Adipose tissue (tissue), 3 donors: ENCODE measurements around the gene TFRC. TPM values are rescaled to one million over a fixed set of nuclear protein-coding genes. Genes with fewer than 3 reads are reported as not detected.
"Not testable (repeated sequence)": the region's sequence is repeated elsewhere in the genome, so short reads cannot be mapped to it uniquely, and the experiment has no call there.

Source experiments
- H3K27ac ChIP-seq: one replicate; pipeline ENCODE4 v1.5.1; 2013; ENCODE audit warnings: low read depth, low read length
- WGBS, 3 donors: extraction: QIAGEN DNeasy Blood & Tissue Kit; methylation state at CpG; one replicate each; pipeline ENCODE4 v1.1.7; 2013; 5-methylcytosine and 5-hydroxymethylcytosine counted together
- polyA plus RNA-seq, 3 donors: library from polyadenylated mRNA; stranded (reverse); fragments of 200-250 nt; gene quantifications; one replicate each; pipeline ENCODE4 v1.2.3, GENCODE V29; 2013
- donor health status: healthy with polysubstance abuse.
- donor health status: Bipolar disorder and iron deficiency.
- donor health status: healthy.

TFRC gene
- polyA plus RNA-seq, 3 donors: 15.1 to 56.2 (median 16.2) TPM

DNA sequence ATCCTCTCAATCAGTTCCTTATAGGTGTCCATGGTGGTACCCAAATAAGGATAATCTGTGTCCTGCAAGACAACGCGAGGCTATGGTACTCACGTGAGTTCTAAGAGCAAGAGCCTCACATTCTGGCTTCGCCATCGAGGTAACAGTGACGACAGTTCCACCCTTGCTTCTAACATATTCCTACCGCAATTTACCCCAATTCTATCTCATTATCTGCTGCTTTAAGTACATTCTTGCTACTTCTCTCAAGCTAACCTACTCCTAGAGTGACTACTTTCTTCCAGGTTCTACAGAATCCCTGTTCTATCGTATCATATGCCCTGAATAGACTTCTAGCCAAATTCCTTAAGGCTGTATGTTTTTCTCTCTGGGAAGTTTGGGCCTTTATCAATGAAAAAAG, 26.6 kb downstream of the TFRC start:
- no peak overlapping the region for H3K27ac ChIP-seq
- WGBS, 3 donors: 88 to 92% (median 89%) methylated on average over 8 of the region's 8 CpGs

DNA sequence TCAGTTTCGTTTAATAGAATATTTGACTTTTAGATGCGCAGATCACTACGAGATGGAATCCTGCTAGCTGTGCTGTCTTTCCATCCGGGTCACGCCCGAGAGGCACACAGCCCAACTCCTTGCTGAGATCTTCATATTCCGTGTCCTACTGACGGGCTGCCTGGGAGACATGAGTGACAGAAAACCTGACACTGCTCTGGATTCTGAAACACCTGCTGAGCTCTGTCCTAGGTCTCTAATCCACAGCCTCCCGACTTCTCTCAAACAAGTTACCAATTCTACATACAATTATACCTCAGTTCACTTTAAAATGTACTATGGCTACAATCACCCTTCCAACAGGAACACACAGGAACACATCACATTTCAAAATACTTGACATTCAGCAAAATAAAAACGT, 27.2 kb downstream of the TFRC start:
- H3K27ac ChIP-seq: no peak overlapping the region
- 94 to 95% (median 94%) methylated on average over 10 of the region's 10 CpGs for WGBS, 3 donors

GRCh38 chr3:196053487-196053886, 28.4 kb downstream of the TFRC start:
- 94 to 95% (median 94%) methylated on average over 7 of the region's 7 CpGs for WGBS, 3 donors
- no peak overlapping the region for H3K27ac ChIP-seq

DNA sequence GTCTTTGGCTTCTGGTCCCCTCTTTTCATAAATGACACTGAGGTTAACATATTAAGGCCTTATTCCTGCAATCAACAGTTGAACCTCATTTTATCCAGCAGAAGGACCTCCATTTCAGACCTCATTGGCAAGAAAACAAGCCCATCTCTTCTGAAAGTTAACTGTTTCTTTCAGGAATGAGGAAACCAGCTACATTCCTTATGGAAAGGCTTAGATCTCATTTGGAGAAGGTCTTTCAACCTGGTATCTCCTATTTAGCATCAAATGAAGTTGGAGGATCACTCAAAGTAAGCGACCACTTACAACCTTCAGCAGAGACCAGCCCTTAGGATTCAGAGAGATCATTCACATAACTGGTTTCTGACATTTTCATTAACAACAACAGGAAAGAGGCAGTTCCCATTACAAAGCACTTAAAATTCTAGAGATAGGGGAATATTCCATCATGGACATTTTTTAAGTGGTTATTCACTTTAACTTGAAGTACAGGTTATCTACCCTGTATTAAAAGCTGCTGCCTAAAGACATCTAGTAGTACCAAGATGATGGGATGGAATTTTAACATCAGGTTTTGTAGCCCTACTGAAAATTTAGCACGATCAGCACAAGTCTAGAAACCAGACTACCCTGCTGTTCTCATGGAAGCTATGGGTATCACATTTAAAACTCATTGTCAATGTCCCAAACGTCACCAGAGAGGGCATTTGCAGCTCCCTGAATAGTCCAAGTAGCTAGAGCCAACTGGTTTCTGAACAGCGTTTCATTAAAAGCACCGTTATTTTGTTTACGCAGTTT, 30.4 kb downstream of the TFRC start:
- H3K27ac ChIP-seq: no peak overlapping the region
- WGBS, 3 donors: 92 to 95% (median 95%) methylated on average over 6 of the region's 6 CpGs

GRCh38 chr3:196050597-196050996, 31.3 kb downstream of the TFRC start:
- 81 to 90% (median 86%) methylated on average over 3 of the region's 3 CpGs for WGBS, 3 donors
- H3K27ac ChIP-seq: no peak overlapping the region

GRCh38 chr3:196049653-196050052, 32.2 kb downstream of the TFRC start:
- H3K27ac ChIP-seq: no peak overlapping the region
- 77 to 83% (median 78%) methylated on average over 11 of the region's 11 CpGs for WGBS, 3 donors

GRCh38 chr3:196048922-196049598, 32.8 kb downstream of the TFRC start:
- H3K27ac ChIP-seq: no peak overlapping the region

DNA sequence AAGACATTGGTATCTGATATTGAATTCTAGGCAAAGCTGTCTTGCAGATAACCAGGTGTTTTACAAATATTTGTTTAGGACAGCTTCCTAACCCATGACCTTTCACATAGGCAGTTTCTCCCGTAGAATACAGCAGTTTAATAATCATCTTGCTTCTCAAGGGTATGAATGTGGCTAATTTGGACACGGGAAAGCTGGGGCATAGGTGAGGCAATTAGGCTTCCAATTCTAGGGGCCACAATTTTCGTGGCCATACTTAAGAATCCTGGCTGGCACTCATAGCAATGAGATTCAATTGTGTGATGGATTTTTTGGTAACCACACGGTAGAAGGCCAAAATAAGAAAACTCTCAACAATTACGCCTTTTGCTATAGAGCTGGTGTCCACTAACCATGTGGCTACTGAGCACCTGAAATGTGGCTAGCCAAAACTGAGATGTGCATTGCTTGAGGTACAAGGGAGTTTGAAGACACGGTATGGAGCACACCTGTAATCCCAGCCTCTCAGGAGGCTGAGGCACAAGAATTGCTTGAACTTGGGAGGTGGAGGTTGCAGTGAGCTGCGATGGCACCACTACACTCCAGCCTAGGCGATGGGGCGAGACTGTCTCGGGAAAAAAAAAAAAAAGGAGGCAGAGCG, 34.4 kb downstream of the TFRC start:
- WGBS, 3 donors: 77 to 91% (median 89%) methylated on average over 10 to 11 of the region's 11 CpGs

More at GRCh38 chr3:196048922-196049598, 32.8 kb downstream of the TFRC start:
- 87 to 90% (median 88%) methylated on average over 9 of the region's 9 CpGs for WGBS, 3 donors

DNA sequence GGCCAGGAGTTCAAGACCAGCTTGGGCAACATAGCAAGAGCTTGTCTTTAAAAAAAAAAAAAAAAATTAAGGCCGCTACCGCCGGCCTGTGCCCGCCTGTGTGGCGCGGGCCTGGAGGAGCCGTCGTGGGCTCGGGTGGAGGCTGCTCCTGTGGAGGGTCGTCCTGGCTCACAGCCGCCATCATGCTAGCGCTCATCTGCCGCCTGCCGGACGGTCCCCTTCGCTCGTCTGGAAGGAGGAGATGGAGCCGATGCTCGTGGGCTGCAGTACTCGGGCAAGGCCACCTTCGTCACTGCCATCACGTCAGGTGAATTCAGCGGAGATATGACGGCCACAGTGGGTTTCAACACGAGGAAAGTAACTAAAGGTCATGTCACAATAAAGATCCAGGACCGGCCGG, 37.4 kb downstream of the TFRC start:
- 96 to 98% (median 97%) methylated on average over 27 of the region's 27 CpGs for WGBS, 3 donors
- no peak overlapping the region for H3K27ac ChIP-seq

More for the DNA sequence above, 34.4 kb downstream of the TFRC start:
- H3K27ac ChIP-seq: no peak overlapping the region

GRCh38 chr3:196042673-196043072, 39.2 kb downstream of the TFRC start:
- H3K27ac ChIP-seq: no peak overlapping the region
- 82 to 93% (median 83%) methylated on average over 6 of the region's 6 CpGs for WGBS, 3 donors

DNA sequence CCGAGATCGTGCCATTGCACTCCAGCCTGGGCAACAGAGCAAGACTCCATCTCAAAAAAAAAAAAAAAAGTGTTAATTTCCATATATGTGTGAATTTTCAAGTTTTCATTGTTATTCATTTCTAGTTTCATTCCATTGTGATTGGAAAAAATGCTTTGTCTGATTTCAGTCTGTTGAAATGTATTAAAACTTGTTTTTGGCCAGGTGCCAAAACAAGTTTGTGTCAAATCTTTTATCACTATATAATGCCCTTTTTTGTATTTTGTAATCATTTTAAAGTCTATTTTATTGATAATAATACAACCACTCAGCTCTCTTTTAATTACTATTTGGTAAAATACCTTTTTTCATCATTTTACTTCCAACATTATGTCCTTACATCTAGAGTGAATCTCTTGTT, 42.5 kb downstream of the TFRC start:
- no peak overlapping the region for H3K27ac ChIP-seq
- WGBS, 3 donors: 90 to 95% (median 95%) methylated on average over 2 of the region's 2 CpGs

DNA sequence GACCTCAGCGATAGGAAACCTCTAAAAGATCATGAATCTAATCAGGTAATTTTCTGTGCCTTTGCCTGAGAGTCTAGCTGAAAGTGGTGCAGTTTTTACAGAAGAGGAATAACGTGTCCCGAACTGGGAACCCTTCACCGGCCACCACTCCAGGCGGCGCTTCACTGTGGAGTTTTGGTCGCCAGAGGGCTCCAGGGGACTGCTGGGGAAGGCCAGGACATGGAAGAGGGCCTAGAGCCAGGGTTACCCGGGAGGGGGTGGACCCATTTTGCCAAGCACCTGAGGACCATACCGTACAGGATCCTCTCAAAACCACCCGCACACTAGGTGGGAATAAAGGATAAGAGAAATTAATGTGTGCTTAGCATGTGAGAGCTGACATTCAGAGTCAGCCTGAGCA, 55.8 kb downstream of the TFRC start:
- 28 to 44% (median 40%) methylated on average over 10 of the region's 10 CpGs for WGBS, 3 donors
- not testable (repeated sequence) for H3K27ac ChIP-seq

DNA sequence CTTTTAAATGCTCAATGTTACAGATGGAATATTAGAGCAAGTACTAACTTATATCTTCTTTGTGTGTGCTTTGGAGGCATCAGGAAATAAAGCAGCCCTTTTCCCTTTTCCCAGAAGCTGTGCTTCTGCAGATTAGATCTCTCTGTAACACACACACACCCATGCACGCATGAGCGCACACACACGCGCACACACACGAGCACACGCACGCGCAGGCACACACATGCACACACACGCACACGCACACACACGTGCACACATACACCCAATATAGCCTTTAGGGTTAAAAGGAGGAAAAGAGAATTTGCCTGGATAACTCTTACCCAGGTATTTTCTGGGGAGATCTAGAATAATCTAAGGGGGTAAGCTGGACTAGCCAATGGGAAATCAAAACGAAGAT, 56.9 kb downstream of the TFRC start:
- WGBS, 3 donors: 75 to 83% (median 81%) methylated on average over 12 of the region's 12 CpGs
- H3K27ac ChIP-seq: no peak overlapping the region

DNA sequence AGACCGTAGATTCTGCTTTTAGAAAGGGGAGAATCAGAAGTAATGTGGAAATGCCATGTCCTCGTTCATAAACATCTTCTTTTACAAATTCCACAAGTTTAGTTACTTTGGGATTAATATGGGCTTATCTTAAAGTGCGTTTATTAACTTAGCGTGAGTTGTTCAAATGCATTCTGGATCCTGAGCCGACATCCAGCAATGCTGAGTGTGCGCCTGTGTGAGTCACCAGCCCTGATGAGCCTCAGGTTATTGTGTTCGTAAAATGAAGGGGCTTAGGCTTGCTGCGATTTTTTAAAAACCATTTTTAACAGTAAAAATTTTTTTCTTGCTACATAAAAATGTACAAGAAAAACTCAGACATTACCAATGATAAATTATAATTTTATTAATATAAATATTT, 57.9 kb downstream of the TFRC start:
- H3K27ac ChIP-seq: no peak overlapping the region
- 83 to 88% (median 88%) methylated on average over 8 of the region's 8 CpGs for WGBS, 3 donors

DNA sequence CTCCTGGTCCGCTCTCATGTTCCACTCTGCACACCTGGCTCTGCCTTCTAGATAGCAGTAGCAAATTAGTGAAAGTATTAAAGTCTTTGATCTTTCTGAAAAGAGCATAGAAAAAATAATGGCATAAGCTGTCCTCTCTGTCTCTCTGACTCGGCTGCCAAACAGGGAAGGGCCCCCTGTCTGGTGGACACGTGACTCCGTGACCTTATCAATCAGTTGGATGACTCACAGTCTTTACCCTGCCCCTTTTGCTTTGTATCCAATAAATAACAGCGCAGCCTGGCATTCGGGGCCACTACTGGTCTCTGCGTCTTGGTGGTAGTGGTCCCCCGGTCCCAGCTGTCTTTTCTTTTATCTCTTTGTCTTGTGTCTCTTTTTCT, 59.4 kb downstream of the TFRC start:
- WGBS, 3 donors: 80 to 87% (median 84%) methylated on average over 8 of the region's 8 CpGs
- not testable (repeated sequence) for H3K27ac ChIP-seq

GRCh38 chr3:196020373-196020772, 61.5 kb downstream of the TFRC start:
- WGBS, 3 donors: 61 to 83% (median 78%) methylated on average over 3 of the region's 3 CpGs

DNA sequence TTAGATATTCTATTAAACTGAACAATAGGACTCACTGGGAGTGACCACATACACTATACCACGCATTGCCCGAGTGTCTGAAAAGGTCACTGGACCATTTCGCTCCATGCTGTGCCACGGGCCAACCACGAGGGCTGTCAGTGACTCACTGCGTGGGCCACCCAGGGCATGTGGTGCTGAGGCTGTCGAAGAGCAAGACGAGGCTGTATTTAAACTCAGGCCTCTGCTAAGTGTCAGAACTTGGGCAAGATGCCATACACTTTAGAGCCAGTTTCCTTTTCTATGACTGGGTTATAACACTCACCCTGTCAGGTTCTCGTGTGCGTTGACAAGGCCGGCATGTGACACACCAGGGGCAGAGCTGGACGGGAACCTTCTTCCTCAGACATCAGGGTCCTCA, 62.3 kb downstream of the TFRC start:
- H3K27ac ChIP-seq: not testable (repeated sequence)
- WGBS, 3 donors: 34 to 53% (median 42%) methylated on average over 12 of the region's 12 CpGs

More at GRCh38 chr3:196020373-196020772, 61.5 kb downstream of the TFRC start:
- H3K27ac ChIP-seq: no peak overlapping the region

- H3K27ac ChIP-seq: not testable (repeated sequence)
- WGBS, 3 donors: 89 to 96% (median 92%) methylated on average over 5 of the region's 5 CpGs
Observed at GRCh38 chr3:196018159-196018558, 63.7 kb downstream of the TFRC start.

DNA sequence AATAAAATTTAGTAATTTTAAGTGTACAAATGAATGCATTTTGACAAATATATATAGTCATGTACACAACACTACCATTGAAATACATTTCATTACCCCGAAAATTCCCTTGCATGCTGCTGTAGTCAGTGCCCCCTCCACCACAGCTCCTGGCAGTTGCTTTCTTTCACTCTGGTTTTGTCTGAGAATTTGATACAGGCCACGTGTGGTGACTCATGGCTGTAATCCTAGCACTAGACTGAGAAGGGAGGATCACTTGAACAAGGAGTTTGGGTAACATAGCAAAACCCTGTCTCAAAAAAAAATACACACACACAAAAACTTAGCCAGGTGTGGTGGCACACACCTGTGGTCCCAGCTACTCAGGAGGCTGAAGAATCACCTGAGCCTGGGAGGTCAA, 65.4 kb downstream of the TFRC start:
- H3K27ac ChIP-seq: no peak overlapping the region
- 63 to 66% (median 65%) methylated on average over 2 of the region's 2 CpGs for WGBS, 3 donors
